Tibial nerve (tissue), 4 donors: ENCODE results near the gene KIF26A. TPM values are rescaled to one million over a fixed set of nuclear protein-coding genes. Genes with fewer than 3 reads are reported as not detected.

Experiments
- DNase-seq, 2 donors: peaks; one replicate each; pipeline ENCODE4 v3.0.0-alpha.2; 2019; ENCODE audit warnings: low spot score in 2 of 2
- H3K27ac ChIP-seq, 4 donors: fragments of 200-600 bp; sonication (generic) in 3 of 4; one replicate each; pipeline ENCODE4 v1.5.1; 2017 to 2019; ENCODE audit warnings: mild to moderate bottlenecking in 1 of 4
- H3K27me3 ChIP-seq, 2 donors: fragments of 200-600 bp; sonication (generic) in 1 of 2; one replicate each; pipeline versions ENCODE4 v1.5.1 to v1.6.0; 2017 to 2019
- H3K36me3 ChIP-seq, 3 donors: fragments of 200-600 bp; sonication (generic); one replicate each; pipeline ENCODE4 v1.5.1; 2018 to 2019
- H3K4me1 ChIP-seq, 4 donors: fragments of 200-600 bp; sonication (generic) in 3 of 4; one replicate each; pipeline ENCODE4 v1.5.1; 2017 to 2019
- H3K4me3 ChIP-seq, 4 donors: fragments of 200-600 bp; sonication (generic) in 3 of 4; one replicate each; pipeline ENCODE4 v1.5.1; 2017 to 2019; ENCODE audit warnings: mild to moderate bottlenecking in 1 of 4, moderate library complexity in 1 of 4
- H3K9me3 ChIP-seq, 4 donors: fragments of 200-600 bp; sonication (generic) in 3 of 4; one replicate each; pipeline ENCODE4 v1.5.1; 2017 to 2019
- CTCF ChIP-seq, 5 experiments: fragments of 200-600 bp in 3 of 5; fragments of 450-650 bp in 2 of 5; sonication (generic) in 3 of 5; IDR thresholded peaks; one replicate each; pipeline ENCODE4 v1.5.1; 2016 to 2019; ENCODE audit warnings: antibody characterized with exemption in 5 of 5, mild to moderate bottlenecking in 3 of 5, moderate library complexity in 2 of 5
- EP300 ChIP-seq, 2 donors: sonication (generic); formaldehyde crosslinking; IDR thresholded peaks; one replicate each; pipeline ENCODE4 v1.6.1; 2017; ENCODE audit warnings: antibody characterized with exemption in 2 of 2, mild to moderate bottlenecking in 1 of 2
- POLR2A ChIP-seq, 2 donors: fragments of 450-650 bp; IDR thresholded peaks; one replicate each; pipeline ENCODE4 v1.6.1; 2017; ENCODE audit warnings: antibody characterized with exemption in 2 of 2, mild to moderate bottlenecking in 2 of 2, moderate library complexity in 2 of 2
- WGBS, 2 donors: methylation state at CpG; one replicate each; pipeline ENCODE4 v1.1.5; 2018; 5-methylcytosine and 5-hydroxymethylcytosine counted together
- total RNA-seq, 4 donors: library from RNA; depleted of rRNA; stranded (reverse); fragments of >200 nt; gene quantifications; one replicate each; pipeline ENCODE4 v1.1.0, GENCODE V29; 2016

Gene KIF26A
- total RNA-seq, 4 donors from 2014 or later = 2.6 to 4.2 (median 3.3) TPM

DNA sequence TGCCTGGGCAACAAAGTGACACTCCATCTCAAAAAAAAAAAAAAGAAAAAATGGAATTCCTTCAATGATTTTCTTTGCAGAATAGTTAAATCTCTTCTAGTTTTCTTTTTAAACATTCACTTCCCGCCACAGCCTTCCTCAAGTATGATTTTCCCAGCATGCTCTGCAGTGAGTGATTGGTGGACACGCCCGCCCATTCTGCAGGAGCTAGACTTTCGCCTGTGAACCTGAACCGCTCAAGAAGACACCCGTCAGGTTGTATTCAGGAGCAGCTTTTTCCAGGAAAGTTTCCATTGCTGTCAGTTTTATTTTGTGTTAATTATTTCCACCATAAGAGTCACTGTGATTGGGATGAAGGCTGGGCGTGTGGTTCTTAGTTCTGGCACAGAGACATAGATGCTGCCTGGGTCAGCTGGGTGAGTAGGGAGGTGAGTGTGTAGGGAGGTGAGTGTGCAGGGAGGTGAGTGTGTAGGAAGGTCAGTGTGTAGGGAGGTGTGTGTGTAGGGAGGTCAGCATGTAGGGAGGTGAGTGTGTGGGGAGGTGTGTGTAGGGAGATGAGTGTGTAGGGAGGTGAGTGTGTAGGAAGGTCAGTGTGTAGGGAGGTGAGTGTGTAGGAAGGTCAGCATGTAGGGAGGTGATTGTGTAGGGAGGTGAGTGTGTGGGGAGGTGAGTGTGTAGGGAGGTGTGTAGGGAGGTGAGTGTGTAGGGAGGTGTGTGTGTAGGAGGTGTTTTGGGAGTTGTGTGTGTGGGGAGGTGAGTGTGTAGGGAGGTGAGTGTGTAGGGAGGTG lies 76.2 kb downstream of the KIF26A start:
- Histone ChIP-seq H3K27me3 (peaks cover 0 to 7% of the 10 kb centered on the region in 2 donors), H3K36me3 (no peaks in the 10 kb centered on the region), H3K4me3 (no peak overlapping the region), H3K9me3 (peaks cover 0 to 5% (median 0%) of the 10 kb centered on the region in 4 donors), H3K27ac (no peak overlapping the region), H3K4me1 (no peaks in the 10 kb centered on the region)
- WGBS, 2 donors = 72 to 76% methylated on average over 7 of the region's 7 CpGs
- TF ChIP-seq EP300 (IDR thresholded peaks at IDR 0.05) (no peak), POLR2A (IDR thresholded peaks at IDR 0.05) (no peak), CTCF (IDR thresholded peaks at IDR 0.05) (no peak)
- no peak for DNase-seq

- H3K9me3 ChIP-seq = peaks cover 0 to 5% (median 0%) of the 10 kb centered on the region in 4 donors
- 59 to 72% methylated on average over 16 to 19 of the region's 21 CpGs for WGBS, 2 donors
- TF ChIP-seq POLR2A (IDR thresholded peaks at IDR 0.05) = no peak
- no peak for TF ChIP-seq CTCF (IDR thresholded peaks at IDR 0.05)
- TF ChIP-seq EP300 (IDR thresholded peaks at IDR 0.05) = no peak
- no peak for DNase-seq
- H3K27me3 ChIP-seq = peaks cover 0 to 18% of the 10 kb centered on the region in 2 donors
- no peak overlapping the region for H3K4me3 ChIP-seq
- no peak overlapping the region for H3K27ac ChIP-seq
- no peaks in the 10 kb centered on the region for H3K36me3 ChIP-seq
- H3K4me1 ChIP-seq = no peaks in the 10 kb centered on the region
These were observed 77.4 kb downstream of the KIF26A start for GRCh38 chr14:104215706-104216334.

- WGBS, 2 donors = 54 to 61% methylated on average over 14 of the region's 14 CpGs
- Histone ChIP-seq H3K36me3 (no peaks in the 10 kb centered on the region), H3K9me3 (peaks cover 0 to 5% (median 0%) of the 10 kb centered on the region in 4 donors), H3K4me1 (no peaks in the 10 kb centered on the region), H3K4me3 (no peak overlapping the region), H3K27ac (no peak overlapping the region), H3K27me3 (peaks cover 0 to 24% of the 10 kb centered on the region in 2 donors)
- TF ChIP-seq POLR2A (IDR thresholded peaks at IDR 0.05) (no peak), EP300 (IDR thresholded peaks at IDR 0.05) (no peak), CTCF (IDR thresholded peaks at IDR 0.05) (no peak)
- no peak for DNase-seq
These were observed 78.1 kb downstream of the KIF26A start for GRCh38 chr14:104216457-104216856.

GRCh38 chr14:104217486-104218360 lies 79.3 kb downstream of the KIF26A start:
- TF ChIP-seq POLR2A (IDR thresholded peaks at IDR 0.05) (no peak), CTCF (IDR thresholded peaks at IDR 0.05) (no peak), EP300 (IDR thresholded peaks at IDR 0.05) (no peak)
- no peak for DNase-seq
- Histone ChIP-seq H3K27ac (no peak overlapping the region), H3K27me3 (peaks cover 0 to 37% of the 10 kb centered on the region in 2 donors), H3K9me3 (peaks cover 0 to 5% (median 0%) of the 10 kb centered on the region in 4 donors), H3K36me3 (no peaks in the 10 kb centered on the region), H3K4me3 (no peak overlapping the region), H3K4me1 (no peaks in the 10 kb centered on the region)
- 82 to 86% methylated on average over 8 to 15 of the region's 21 CpGs for WGBS, 2 donors
